NCI-H446 treated with DMSO at 0.1 percent for 48 hours (cell line): ENCODE data around the gene BTBD3.
A peak's percentile ranks its signal among the peaks of the same experiment; 100 is the strongest.

Source experiments
- DNase-seq: peaks from one replicate; lab custom pipeline; 2025; lab: John Stamatoyannopoulos, UW

Gene BTBD3

DNA sequence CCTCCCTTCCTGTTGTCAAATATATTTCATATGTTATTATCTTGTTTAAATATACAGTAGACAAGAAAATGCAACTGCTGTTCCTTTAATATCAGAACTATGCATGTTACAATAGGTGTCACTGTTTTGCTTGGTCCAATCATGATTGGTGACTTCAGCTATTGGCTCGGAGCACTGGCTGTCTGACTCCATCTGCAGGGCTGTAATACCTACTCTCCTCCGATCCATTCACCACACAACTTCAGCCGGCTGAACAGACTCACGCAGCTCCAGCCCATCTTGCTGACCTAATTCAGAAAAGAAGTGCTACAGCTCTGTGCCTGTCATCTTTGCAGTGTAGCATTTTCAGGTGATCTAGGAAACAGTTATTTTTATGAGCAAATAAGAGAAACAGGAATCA is at the start of gene BTBD3:
Gene BTBD3 (plus strand): TSS at position 231 of the 400 bp plus-strand sequence. CDS start 383 bp downstream, outside the sequence.
- DNase-seq = peak; percentile 81

DNA sequence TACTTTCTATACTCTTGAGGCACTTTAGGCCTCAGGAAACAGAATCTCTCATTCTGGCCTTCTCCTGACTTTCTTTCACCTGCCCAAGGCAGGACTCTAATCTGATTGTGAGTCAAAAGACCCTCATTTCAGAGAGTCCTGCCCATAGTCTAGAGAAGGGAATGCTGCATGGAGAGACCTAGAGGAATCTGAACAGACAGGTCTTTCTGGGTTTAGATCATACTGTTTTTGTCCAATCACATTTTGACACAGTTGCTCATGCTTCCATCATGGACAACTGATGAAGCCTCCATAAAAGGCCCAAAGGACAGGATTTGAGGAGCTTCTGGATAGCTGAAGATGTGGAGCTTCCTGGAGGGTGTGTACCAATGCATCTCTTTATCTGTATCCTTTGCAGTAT is 48.1 kb upstream of the BTBD3 start:
- DNase-seq = no peak

DNA sequence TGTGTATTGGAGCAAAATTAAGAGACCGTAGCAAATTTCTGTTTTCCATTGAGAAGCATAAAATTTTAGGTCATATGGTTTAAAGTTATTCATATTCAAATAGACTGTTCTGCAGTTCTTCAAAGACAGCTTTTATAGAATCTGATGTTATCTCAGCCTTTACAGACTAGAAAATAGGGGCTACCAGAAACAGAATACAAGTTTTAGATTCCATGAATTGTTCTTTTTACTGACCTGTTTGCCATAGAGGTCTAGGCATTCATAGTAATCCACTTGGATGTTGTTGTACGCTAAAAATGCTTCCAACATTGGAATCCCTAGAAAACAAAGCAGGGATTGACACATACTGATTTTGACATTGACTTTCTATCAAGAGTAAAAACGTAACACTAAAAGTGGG is 47.3 kb upstream of the BTBD3 start:
- DNase-seq = no peak

DNA sequence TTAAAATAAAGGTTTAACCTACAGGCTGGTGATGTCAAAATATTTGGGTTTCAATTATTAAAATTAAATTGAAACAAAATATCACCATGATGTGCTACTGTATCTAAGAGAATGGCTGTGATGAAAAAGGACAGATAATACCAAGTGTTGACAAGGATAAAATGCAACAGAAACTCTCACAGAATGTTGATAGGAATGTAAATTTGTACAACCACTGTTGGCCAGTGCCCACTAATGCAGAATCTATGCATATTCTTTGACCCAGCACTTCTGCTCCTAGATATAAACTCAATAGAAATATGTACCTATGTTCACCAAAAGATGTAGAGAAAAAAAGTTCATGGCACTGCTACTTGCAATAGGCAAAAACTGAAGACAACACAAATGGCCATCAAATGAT is 41.1 kb upstream of the BTBD3 start:
- DNase-seq = no peak

DNA sequence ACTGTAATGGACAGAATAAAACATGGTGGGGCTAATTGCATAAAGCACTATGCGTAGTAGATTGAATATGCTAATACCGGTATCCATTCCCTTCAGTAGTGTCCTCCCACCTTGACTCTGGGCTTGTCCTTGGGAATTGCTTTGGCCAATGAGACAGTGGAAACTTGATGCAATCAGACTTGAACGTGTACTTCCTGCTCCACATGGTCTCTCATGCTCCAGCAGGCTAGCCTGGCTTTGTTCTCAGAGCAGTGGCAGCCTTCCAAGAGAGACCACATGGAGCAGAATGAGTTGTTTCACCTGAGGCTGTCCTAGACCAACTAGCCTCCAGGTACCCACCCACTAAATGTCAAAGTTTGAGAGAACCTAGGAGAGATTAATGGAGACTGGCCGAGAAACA is 37.0 kb upstream of the BTBD3 start:
- no peak for DNase-seq

DNA sequence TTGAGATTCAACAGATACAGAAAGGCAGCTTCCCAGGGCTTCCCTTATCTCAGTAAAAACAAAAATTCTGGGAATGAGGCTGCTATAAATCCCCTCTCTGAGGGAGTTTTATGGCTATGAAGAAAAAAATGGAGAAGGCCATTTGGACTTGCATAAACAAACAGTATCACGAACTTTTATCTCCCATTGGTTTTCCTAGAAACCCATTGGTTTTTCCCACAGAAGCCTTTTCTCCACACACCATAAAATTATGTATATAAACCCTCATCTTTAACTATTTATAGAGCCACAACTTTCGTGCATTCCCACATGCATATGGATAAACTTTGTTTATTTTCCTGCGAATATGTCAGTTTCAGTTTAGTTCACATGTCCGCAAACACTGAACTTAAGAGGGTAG is 36.2 kb upstream of the BTBD3 start:
- no peak for DNase-seq

DNA sequence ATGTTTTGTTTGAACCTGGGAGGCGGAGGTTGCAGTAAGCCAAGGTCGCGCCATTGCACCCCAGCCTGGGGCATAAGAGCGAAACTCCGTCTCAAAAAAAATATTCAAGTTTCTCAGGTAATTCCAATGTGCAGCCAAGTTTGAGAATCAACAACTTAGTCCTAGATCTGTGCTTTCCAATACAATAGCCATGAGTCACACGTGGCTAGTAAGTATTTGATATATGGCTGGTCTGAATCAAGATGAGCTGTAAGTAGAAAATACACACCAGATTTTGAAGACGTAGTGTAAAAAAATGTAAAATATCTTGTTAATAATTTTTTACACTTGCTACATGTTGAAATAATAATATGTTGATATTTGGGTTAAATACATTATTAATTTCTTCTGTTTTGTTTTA is 35.0 kb upstream of the BTBD3 start:
- DNase-seq = no peak

DNA sequence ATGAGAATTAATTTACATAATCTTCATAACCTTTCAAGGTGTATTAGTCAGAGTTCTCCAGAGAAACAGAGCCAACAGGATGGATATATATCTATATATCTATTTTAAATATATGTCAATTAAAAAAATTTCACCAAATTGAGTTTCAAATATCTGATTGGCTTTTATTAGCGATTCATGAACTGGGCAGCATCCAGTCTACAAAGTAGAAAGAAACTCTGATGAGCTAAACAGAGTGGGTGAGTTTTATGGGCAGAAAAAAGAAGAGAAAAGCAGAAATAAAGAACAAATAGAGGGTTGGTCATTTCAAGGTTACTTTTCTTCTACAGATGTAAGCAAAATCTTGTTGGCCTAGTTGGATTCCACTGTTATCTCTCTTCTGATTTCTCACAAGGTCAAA is 29.0 kb upstream of the BTBD3 start:
- no peak for DNase-seq

DNA sequence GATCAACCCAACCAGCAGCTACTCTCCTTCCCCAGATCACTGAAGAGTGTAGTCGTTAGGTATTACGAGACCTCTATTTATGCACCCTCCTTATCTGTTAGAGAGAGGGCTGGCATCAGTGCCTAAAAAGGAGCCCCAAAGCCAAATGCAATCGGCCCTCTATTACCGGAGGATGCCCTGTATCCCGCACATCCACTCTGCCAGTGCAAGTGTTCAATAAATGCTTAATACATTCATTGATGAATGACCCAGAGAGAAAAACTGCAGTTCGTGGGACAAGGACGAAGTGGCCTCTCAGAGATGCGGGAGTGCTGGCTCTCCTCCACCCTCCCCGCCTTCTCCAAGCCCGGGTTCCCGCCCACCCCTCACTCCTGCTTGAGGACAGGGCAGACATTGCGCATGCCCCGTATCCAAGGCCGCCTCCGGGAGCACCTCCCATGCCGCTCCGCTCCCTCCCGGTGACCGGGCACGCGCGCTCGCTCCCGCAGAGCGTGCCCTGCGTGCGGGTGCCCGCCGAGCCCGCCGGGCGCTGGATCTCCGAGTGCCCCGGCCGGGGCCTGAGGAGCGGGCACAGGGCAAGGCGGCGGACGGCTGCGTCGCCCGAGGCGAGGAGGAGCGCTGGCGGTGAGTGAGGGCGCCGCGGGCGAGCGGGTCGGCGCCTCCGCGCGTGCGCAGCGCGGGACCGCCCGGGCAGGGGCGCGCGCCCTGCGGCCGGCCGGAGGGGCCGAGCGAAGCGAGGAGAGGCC is 27.2 kb upstream of the BTBD3 start:
- peak; percentile 89 for DNase-seq

DNA sequence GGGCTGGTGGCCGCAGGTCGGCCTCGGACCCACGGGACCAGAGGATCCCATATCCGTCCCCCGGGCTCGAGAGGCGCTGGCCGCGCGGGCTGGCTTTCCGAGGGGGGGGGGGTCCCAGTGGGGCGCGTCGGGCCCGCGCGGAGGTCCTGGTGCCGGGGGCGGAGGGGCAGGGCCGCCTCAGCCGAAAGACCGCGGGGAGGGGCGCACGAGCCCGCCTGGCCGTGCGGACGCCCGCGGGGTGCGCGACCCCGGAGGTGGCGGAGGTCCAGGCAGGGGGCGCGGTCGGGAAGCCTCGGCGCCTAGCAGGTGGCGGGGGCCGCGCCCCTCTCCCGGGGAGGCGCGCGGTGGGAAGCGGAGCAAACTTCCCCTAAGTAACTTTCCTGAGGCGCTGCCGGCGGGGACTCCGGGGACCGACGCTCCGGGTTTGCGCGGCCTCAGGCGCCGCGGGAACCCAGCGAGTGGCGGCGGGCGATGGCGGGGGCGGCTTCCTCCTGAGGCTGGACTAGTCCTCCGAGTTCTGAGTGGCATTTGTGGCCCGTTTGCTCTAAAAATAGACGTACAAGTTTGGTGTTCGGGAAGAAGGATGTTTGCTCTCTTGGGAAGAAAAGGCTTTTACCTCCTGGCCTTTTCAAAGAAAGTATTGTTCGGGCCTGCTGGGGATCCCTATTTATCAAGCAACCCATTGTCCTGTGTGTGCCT is 26.5 kb upstream of the BTBD3 start:
- DNase-seq = peak; percentile 33

DNA sequence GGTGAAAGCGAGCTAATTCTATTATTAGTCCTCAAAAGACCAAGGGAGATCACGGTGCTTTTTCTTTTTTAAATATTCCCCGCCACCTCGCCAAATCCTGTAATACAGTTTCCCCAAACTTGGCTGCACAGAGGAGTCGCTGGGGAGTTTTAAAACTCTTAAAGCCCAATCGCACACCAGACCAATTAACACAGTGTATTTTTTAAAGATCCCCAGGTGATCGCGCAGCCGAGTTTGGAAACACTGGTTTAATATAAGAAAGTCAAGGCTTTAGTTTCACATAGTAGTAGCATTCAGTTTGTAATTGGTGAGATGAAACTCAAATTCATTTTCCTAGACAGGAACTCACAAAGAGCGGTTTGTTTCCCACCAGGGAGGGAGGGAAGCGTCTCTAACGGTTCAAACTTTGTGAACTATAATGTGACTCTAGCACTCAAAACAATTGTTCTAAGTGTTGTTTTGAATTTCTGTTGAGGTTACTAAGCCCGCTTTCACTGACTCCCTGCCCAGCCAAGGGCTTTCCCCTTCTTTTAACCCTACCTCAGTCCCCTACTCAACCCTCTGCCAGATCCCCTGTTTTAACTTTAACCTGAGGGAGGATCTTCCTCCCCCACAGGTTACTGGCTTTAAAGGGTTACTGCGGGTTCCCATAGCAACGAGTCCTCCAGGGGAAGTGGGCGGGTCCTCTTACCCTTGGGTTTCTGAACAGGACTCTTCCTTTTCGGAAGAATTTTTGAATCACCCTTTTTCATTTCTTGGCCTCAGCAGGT is 25.7 kb upstream of the BTBD3 start:
- peak; percentile 43 for DNase-seq

DNA sequence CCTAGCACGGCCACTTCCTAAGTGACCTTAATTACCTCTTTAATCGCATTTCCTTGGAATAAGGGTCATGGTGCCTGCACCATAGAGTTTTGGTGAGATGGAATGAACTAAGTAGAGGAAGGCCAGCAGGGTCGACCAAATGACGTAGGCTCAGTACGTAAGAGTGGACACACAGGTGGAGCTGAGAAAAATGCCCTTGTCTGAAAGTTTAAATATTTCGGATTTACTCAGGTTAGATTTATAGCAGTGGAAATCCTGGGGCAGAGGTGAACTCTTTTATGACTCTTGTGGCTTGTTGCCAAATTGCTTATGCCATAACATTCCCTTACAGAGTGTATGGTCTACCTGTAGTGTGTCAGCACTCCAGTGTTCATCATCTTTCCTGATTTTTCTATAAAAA is 23.6 kb upstream of the BTBD3 start:
- DNase-seq = no peak

DNA sequence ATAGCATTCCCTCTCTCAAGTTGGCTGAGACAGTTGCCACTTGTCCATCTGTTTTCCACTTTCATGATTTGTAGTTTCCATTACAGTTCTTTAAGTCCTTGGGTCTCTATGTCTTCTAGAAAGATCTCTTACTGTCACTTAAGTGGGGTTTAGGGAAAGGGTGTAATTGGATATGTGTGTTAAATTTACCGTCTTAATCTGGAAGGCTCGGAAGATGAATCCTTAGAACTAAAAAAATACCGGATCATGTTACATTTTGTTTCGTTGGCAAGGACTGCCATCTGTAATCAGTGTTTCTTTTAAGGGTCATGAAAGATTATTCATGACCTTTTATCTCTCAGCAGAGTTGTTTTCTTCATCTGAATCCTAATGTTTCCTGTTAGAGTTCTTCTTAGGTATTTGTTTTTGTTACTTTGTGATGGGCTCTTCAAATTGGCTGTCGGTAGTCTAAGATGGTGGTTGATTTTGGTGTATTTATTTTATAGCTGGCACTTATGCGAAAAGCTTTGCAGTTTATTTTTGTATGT is 21.8 kb upstream of the BTBD3 start:
- DNase-seq = no peak

DNA sequence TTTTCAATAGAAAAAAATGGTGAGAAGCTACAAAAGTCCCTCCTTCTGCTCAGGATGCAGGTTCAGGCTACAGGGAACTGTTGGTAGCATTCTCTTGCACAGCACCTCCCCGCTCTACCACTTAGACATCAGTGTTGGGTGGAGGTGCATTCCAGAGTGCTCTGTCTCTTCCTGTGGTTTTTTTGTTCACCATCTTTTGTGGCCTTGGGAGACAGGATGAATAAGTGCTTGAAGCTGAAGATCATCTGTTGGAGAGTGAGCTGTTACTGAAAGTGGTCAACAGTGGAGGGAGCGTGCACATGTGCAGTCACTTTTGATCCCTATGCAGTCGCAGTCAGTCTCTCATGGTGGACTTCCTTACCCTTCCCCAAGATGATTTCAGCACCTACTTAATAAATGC is 16.6 kb upstream of the BTBD3 start:
- DNase-seq = no peak

DNA sequence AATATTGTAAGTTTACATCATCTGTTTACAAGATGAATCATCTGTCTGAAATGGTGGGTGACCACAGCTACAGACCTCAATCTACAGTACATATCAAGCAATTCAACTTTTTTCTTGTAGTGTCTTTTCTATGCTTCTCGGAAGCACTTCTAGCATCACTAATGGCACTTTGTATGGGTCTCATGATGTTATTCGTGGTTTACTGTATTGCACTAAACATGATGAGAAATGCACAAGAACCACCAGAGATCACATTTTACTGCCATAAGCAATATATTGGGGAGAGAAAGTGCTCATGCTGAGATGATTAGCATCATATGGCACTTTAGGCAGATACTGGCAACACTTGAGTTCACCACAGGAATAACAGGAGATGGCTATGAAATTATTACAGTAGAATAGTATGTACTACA is 15.4 kb upstream of the BTBD3 start:
- DNase-seq = no peak

DNA sequence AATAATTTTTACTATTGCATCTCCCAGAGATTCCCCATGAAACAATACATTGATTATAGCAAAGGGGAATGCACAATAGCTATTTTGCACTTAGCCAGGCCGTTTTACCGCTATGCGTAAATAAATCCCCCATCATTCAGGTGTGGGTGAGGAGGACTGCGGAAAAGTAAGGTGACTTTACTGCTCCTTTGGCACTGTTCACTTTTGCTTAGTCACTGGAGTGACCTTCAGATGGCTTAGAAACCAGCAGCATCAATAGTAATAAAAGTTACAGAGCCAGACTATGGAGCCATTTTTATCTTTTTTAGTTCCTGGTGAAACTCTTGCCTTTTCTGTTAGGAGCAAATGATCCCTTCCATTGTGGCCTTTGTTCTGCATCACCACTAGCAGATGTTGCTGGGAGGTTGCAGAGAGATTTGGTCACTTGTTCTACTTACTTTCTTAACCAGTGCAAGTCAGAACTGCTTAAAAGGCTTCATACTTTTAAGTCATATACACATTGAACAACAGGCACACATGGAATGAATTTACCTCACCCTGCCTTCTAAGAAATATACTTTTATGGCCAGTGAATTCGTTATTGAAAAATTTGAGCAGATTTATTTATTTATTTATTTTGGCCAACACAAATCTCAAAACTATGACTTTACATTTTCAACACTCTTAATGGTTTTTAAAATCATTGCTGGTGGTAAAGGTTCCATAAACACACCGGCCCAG is 12.1 kb upstream of the BTBD3 start:
- DNase-seq = no peak

DNA sequence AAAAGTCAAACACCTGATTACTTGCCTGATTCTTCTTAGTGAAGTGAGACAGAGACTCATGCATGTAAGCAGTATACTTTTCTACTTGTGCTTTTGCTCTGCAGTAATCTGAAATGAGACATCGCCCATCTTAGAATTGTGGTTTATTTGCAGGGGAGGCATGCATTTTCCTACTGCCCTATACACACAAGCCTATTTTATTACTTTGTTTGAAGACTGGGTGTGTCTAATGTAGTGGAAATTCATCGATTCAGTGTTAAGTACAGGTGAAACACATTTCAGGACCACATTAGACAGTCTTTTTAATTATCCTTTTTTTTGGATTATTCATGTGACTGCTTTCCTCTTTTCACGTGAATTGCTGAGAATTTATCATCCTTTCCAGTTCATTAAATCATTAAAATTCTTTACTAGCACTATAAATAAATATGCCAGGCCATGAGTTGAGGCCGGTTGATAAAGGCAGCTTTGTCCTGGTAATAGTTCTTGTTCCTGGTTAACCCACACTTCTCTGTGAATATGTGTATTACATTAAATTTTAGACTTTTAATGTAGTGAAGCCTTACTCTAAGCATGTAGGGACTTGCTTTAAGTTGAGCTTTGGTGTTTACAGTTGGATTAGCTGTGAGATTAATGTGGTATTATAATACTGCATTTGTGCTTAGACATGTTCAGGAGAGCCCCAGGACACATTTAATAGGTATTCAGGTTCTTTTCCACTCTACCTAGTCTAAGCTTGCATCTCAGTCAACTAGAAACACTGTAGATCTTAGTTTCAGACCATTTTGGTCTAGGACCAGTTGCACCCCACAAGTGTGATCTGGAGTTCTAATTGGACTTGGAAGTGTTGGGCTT is 10.8 kb upstream of the BTBD3 start:
- DNase-seq = no peak

DNA sequence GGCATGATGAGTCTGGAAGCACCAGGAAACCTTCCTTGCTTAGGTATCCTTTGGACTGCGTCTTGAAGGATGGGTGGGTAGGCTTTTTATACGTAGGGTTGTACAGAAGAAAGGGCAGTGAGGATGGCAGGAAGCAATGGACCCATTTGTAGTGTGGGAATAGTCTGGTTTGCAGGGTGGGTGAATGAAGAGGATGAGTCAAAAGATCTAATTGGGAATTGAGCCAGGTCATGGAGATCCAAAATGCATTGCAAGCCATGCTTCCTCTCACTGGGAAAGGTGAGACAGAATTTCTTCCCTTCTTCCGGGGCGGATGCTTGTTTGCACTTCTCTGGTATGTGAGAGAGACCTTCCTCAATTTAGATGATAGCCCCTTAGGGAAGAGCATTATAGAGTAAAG is 10.1 kb upstream of the BTBD3 start:
- DNase-seq = no peak

DNA sequence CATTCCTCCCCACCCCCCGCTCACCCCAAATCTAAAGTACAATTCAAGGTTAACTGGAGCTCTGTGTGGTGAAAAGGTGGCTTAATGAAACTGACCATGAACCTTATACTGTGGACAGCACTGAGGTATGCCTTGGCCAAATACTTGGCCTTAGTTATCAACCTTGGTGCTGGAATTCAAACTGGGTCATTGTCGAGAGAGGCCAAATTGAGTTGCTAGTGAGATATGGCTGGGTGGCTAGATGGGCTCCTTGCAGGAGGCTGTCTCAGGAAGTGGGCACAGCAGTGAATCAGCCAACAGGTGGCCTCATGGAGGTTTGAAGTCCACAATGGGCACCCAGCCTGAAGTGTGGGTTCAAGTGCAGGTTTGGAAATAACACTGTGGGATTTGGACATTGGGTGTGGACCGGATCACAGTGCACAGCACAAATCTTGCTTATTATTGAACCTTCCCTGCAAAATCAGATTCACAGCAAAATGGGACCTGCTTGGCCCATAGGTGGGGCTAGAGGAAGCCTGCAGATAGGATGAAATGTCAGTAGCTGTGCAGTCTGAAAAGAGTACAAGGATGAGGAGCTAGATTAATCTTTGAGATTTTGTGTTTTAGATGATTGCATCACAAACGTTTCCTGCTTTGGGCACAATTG is 5.6 kb upstream of the BTBD3 start:
- DNase-seq = no peak

DNA sequence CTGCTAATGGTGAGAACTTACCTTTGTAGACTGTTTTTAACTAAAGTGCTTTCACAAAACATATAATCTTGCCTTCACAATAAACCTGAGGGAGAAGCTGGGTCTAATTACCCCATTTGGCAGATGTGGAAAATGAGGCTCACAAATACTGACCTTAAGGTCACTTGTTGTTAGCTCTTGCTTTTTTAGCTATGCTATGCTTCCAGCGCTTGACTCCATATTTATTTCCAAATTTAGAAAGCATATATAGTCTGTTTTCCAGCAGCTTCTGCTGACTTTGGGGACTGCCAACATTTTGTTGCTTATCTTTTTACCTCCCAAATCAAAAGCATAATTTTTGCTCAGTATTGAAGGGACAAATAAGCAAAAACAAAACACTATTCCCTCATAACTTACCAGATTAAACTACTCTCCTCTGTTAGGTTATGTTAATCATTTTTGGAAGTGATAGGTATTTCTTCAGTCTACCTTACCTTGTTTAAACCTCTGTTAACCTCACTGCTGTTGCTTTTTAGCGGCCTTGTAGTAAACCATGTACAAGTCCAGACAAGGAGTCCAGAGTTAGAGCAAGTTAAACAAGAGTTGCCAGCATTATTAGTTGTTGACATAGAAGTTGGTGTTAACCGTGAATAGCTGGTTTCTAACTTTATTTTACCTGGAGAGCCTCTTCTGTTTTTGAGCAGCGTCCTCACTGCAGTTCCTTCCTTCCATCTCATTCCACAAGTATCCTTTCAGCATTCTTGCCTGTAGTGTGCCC is 4.9 kb upstream of the BTBD3 start:
- no peak for DNase-seq
